Stimulated activated CD8-positive, alpha-beta memory T cell treated with anti-CD3 and anti-CD28 coated beads, Interleukin-15, amount 100 ng/mL, for 48 hours (primary cell): ENCODE measurements around the gene DLGAP4.
A peak's percentile ranks its signal among the peaks of the same experiment; 100 is the strongest.
"Not testable (repeated sequence)": the region's sequence is repeated elsewhere in the genome, so short reads cannot be mapped to it uniquely, and the experiment has no call there.

Experiments used
- DNase-seq, 2 donors: peaks; one replicate each; pipeline ENCODE4 v3.0.0-alpha.2; 2020; ENCODE audit warnings: low read depth in 2 of 2

Gene DLGAP4

DNA sequence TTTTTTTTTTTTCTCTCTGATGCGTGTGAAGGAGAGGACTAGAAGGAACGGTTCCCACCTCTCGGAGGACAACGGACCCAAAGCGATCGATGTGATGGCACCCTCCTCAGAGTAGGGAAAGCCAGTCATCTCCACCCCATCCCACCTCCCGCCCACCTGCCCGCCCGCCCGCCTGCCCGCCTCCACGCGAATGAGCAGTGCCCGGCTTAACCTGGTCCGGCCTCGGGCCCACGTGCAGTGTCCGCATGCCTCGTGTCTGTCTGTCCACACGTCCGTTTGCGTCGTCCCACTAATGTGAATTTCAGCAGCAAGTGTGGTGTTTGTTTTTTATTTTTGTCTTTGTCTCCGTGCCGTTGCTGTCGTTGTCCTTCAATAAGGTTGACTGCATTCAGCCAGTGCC, 193.1 kb downstream of the DLGAP4 start:
- DNase-seq: no peak

- DNase-seq: no peak
Observed at GRCh38 chr20:36499723-36500501, 193.8 kb downstream of the DLGAP4 start.

- DNase-seq: no peak
Observed at GRCh38 chr20:36501367-36502006, 195.3 kb downstream of the DLGAP4 start.

DNA sequence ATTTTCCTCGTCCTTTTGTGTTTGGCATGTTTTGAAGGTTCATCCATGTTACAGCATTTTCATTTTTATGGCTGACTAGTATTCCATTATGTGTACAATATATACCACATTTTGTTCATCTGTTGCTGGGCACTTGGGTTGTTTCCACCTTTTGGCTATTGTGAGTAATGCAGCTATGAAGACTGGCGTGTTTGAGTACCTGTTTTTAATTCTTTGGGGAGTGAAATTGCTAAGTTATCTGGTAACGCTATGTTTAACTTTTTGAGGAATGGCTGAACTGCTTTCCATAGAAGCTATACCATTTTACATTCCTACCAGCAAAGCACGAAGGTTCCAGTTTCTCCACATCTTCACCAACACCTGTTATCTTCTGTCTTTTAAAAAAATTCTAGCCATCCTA, 198.2 kb downstream of the DLGAP4 start:
- no peak for DNase-seq

DNA sequence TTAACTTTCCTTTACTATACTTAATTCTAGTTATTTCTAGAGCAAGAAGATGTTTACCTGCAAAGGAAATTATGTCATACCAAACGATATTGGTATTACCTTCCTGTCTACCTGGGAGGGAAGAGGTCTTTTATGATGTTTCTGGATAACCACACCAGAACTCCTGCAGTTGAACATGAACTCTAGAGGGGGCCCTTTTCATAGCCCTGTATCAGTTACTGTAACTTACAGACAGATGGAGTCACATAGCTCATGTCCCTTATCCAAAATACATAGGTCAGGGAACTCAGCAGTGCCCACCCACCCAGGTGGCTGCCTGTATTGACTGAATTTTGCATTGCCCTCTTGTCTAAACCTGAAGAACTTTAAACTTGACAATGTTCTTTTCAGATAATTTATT, 200.1 kb downstream of the DLGAP4 start:
- no peak for DNase-seq

DNA sequence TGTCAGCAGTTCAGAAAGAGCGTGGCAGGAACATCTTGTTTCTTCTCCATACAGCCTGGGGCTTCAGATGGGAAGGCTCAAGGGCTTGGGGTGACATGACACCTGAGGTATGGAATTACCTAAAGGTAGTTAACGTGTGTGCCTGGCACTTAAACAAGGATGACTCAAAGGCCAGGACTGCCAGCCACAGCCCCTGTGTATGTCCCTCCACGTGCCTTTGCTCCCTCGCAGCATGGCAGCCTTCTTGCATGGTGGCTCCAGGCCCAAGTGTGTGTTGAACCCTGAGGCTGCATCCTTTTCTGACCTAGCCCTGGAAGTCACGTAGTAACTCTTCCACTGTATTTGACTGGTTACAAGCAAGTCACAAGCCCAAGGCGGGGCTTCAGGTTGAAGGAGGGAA, 201.6 kb downstream of the DLGAP4 start:
- no peak for DNase-seq

- DNase-seq: peak in 1 of 2 donors; percentile 25
Observed at GRCh38 chr20:36519012-36519719, 213.0 kb downstream of the DLGAP4 start.

GRCh38 chr20:36519944-36520343, 213.8 kb downstream of the DLGAP4 start:
- no peak for DNase-seq

- DNase-seq: no peak
Observed at GRCh38 chr20:36521526-36521925, 215.4 kb downstream of the DLGAP4 start.

- DNase-seq: not testable (repeated sequence)
Observed at GRCh38 chr20:36522412-36522811, 216.3 kb downstream of the DLGAP4 start.

DNA sequence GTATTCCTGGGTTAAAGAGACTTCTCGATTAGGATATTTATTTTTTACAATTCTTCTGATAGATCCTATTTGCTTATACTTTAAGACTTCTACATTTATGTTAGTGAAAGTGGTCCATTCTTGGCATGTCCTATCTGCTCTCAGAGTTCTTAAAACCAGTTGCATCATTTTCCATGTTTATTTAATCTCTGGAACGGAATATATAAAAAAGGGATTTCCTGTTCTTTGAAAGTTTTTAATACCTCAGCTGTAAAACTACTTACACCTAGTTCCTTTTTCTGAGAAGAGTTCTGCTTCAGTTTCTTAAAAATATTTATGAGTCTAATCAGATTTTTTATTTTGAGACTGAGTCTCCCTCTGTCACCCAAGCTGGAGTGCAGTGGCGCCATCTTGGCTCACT, 217.2 kb downstream of the DLGAP4 start:
- no peak for DNase-seq

DNA sequence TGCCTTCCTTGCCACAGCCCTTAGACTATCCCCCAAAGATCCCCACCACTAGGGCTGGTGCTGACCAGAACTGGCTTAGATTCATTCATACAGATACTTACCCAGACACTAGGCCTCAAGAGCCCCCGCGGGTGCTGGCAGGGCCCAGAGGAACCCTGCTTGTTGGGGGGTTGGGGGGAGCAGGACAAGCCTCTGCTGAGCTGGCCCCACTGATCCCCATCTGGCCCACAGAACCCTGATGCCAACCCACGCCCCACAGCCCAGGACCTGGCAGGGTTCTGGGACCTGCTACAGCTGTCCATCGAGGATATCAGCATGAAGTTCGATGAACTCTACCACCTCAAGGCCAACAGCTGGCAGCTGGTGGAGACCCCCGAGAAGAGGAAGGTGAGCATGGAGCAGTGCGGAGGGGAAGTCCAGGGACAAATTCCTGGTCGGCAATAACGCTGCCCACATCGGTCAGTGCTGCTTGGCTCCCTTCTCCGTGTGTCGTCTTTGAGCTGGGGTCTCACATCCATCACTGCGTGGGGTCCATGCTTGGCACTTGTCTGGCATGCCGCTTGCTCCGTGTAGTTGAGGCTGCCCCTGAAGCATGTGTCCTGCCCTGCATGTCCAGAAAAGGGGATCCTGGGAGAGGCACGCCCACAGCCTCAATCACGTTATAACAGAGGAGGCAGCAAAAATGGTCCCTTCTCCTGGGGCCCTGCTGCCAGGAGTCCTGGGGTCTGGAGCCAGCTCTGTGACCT, 219.7 kb downstream of the DLGAP4 start:
- no peak for DNase-seq

GRCh38 chr20:36526521-36527011, 220.4 kb downstream of the DLGAP4 start:
- no peak for DNase-seq

DNA sequence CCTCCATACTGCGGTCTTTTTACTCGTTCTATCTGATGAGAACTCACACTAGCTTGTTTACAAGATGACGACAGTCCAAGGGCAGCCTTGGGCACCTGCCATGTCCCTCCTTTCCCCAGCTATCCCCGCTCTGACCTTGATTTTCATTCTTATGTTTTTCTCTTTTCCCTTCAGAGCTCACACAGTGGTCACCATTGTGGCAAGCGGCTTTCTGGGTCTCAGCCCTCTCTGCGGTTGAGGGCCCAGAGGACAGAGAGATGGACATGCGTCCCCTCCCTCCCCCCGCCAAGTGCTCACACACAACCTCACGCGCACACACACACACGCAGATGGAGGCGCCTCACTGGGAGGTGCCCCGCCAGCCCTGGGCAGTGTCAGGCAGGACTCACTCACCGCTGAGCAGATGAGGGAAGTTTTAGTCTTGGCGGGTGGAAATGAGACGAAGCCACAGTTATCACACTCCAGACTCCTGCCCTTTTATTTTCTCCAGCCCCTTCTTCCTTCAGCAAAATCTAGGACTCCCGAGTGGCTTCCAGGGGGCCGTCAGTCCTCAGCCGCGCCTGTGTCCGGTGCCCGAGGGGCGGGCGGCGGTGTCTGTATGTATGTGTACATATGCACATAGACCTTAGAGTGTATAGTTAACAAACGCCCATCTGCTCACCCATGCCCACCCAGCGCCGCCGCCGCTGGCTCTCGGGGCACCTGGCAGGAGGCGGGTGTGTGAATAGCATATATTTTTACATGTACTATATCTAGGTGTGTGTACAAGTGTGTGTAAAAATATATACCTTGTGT, 221.4 kb downstream of the DLGAP4 start:
- DNase-seq: no peak

GRCh38 chr20:36528176-36528874, 222.2 kb downstream of the DLGAP4 start:
- no peak for DNase-seq

- no peak for DNase-seq
Observed at GRCh38 chr20:36528875-36529417, 222.8 kb downstream of the DLGAP4 start.

DNA sequence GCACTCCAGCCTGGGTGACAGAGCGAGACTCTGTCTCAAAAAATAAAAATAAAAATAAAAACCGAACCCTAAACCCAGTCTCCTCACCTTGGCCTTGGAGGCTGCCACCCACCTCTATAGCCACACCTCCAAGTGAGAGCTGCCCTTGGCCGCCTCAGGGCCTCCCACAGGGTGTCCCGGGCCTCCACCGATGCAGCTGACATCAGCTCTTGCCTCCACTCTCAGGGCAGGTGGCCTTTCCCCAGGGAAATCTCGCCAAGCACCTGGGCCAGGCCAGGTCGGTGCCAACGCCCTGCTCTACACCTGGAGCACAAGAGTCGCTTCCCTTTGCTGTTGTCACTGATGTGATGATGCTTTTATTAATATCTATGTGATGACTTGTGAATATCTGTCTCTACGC, 226.2 kb downstream of the DLGAP4 start:
- no peak for DNase-seq

- no peak for DNase-seq
Observed at GRCh38 chr20:36532822-36533221, 226.7 kb downstream of the DLGAP4 start.

GRCh38 chr20:36538026-36538722, 232.0 kb downstream of the DLGAP4 start:
- no peak for DNase-seq
